Fibroblast of skin of right biceps (primary cell): ENCODE data around the gene EMB.
"Not testable (repeated sequence)": the region's sequence is repeated elsewhere in the genome, so short reads cannot be mapped to it uniquely, and the experiment has no call there.

Source experiments
- DNase-seq: peaks from one replicate; pipeline ENCODE4 v3.0.0-alpha.2; 2013

The EMB gene, protein sequence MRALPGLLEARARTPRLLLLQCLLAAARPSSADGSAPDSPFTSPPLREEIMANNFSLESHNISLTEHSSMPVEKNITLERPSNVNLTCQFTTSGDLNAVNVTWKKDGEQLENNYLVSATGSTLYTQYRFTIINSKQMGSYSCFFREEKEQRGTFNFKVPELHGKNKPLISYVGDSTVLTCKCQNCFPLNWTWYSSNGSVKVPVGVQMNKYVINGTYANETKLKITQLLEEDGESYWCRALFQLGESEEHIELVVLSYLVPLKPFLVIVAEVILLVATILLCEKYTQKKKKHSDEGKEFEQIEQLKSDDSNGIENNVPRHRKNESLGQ

DNA sequence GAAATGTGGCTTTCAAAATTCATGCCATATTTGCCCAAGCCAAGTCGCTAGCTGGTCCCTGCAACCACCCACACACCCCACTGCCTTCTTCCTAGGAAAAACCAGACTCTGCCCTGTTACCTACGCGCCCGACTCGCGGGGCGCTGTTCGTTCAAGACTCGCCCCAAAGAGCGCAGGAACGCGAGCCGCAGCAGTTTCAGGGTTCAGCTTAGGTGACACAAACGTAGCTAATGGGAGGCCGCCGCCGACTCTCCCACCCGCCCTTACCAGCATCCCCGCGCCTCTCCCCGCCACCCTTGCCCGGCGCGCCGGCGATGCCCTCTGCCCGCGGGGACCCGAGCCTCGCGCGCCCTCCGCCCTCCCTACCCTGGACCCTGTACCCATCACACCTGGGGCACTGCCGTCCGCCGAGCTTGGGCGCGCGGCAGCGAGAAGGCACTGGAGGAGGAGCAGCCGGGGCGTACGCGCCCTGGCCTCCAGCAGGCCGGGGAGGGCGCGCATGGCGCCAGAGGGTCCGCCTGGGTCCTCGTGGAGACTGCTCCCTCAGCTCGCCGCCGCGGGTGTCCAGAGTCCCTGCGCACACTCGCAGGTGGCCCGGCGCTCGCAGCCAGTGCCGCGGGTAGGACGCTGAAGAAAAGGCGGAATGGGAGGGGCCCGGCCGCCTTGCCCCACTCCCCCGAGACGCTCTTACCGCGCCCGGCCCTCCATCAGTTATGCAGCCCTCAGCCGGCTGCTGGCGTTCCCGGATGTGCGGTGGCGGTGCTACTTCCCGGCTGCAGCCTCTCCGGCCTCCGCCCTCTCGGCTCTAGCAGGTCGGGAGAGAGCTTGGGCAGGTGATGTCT lies at the start of gene EMB:
Gene EMB, minus strand, starts transcription at position 638 of the 842 bp plus-strand sequence. Its CDS starts 137 bp downstream, at position 501.
- DNase-seq = peak; percentile 32

DNA sequence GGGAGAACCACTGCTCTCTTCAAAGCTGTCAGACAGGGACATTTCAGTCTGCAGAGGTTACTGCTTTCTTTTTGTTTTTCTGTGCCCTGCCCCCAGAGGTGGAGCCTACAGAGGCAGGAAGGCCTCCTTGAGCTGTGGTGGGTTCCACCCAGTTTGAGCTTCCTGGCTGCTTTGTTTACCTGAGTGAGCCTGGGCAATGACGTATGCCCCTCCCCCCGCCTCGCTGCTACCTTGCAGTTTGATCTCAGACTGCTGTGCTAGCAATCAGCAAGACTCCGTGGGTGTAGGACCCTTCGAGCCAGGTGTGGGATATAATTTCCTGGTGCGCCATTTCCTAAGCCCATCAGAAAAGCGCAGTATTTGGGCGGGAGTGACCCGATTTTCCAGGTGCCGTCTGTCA lies 48.4 kb upstream of the EMB start:
- not testable (repeated sequence) for DNase-seq

DNA sequence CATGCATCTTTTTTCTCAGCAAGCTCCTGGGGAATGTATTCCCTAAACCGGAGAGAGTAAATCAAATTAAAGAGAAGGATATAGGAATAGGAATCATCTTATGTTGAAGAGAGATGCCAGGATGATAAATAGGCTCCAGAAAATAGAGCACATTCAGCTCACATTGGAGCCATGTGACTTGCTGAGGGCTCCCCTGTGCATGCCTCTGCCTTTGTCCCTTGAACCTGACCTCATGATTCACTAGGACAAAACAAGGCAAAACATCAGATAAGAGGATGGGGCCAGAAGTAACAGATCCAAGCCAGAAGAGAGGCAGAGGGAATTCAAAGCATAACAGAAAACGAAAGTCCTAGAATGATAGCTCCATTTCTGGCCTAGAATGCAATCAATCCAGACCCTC lies 37.7 kb upstream of the EMB start:
- DNase-seq = not testable (repeated sequence)

GRCh38 chr5:50476549-50476948 lies 35.5 kb upstream of the EMB start:
- DNase-seq = no peak

DNA sequence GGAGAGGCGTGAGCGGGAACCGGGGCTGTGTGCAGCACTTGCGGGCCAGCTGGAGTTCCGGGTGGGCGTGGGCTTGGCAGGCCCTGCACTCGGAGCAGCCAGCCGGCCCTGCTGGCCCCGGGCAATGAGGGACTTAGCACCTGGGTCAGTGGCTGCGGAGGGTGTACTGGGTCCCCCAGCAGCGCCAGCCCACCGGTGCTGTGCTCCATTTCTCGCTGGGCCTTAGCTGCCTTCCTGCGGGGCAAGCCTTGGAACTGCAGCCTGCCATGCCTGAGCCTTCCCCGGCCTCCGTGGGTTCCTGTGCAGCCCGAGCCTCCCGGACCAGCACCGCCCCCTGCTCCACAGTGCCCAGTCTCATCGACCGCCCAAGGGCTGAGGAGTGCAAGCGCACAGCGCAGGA lies 23.9 kb upstream of the EMB start:
- DNase-seq = not testable (repeated sequence)

DNA sequence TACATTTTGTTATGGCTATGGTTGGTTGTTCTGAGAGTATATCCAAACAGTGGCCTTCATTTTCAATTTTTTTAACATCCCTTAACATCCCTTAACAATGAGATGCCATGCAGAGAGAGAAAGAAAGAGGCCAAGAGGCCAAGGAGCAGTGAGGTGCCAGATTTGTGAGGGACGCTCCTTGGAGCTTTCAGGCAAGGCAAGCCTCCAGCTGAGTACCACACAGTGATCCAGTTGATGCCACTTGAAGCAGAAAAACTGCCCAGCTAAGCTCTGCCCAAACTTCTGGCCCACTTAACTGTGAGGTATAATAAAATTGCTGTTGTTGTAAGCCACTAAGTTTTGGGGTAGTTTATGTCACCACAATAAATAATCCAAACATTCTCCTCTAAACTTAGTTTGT lies 22.6 kb upstream of the EMB start:
- no peak for DNase-seq

- no peak for DNase-seq
Measured at GRCh38 chr5:50463047-50463446, 22.0 kb upstream of the EMB start.

DNA sequence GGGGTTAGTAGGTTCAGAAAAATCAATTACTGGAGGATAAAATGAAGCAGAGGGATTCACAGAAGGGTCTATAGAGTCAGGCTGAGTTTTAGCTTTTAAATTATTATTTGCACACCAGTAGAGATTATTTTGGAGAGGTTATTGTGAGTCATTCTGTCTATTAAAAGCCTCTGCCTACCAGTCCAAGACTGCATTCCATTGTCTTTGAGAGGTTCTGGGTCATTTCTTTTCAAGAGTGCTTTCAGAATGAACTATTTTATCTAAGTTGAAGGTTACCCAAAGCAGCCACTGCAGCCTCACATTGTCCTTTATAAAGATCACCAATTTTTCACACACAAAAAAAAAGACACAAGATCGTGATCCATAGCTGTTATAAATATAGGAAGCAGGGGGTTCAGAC lies 21.5 kb upstream of the EMB start:
- DNase-seq = not testable (repeated sequence)

DNA sequence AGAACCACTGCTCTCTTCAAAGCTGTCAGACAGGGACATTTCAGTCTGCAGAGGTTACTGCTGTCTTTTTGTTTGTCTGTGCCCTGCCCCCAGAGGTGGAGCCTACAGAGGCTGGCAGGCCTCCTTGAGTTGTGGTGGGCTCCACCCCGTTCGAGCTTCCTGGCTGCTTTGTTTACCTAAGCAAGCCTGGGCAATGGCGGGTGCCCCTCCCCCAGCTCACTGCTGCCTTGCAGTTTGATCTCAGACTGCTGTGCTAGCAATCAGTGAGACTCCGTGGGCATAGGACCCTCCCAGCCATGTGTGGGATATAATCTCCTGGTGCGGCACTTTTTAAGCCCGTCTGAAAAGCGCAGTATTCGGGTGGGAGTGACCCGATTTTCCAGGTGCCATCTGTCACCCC lies 17.3 kb upstream of the EMB start:
- DNase-seq = not testable (repeated sequence)

DNA sequence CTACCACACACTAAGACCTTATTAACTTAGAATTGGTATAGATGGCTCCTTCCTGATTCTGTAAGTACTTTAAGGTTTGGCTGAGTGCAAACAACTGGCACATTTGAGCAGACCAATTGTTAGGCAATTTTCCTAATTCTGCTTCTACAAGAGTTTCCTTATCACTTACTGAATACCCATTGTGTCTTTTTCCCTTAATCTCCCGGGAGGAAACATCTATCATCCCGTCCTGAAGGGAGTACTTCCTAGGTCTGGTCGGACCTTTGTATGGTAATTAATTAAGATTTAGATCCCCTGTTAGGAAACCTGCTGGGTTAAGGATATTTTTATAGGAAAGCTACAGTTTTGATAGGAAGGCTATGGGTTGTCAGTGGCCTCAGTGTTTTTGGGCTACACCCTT lies 8.2 kb upstream of the EMB start:
- DNase-seq = not testable (repeated sequence)

GRCh38 chr5:50447941-50448340 lies 6.9 kb upstream of the EMB start:
- no peak for DNase-seq

GRCh38 chr5:50447228-50447627 lies 6.1 kb upstream of the EMB start:
- DNase-seq = no peak

GRCh38 chr5:50445296-50445949 lies 4.3 kb upstream of the EMB start:
- DNase-seq = no peak

GRCh38 chr5:50442559-50443539 lies 1.8 kb upstream of the EMB start:
- DNase-seq = peak; percentile 6

DNA sequence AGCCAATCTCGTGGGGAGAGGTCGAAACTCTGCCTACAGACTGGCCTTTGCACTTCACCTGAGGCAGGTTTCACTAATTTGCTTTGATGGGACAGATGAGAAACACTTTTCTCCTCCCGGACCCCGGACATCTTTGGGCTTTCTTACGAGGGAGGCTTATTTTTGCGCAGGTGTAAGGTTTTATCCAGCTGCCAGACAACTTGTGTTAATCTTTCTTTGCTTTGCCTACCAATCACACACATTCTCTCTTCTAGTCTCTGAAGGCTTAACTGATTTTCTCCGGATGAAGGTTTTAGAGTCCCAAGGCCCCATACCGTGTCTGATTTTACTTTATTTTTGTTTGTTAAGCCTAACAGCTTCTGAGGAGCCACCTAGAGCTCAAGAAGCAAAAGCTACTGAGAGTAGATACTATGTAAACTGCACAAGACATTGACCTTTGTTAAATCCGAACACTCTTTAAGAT lies 436 bp upstream of the EMB start:
- DNase-seq = no peak

- no peak for DNase-seq
Measured at GRCh38 chr5:50439221-50439620, 1.9 kb downstream of the EMB start.

- not testable (repeated sequence) for DNase-seq
Measured at GRCh38 chr5:50438060-50438459, 3.0 kb downstream of the EMB start.

- no peak for DNase-seq
Measured at GRCh38 chr5:50435168-50435567, 5.9 kb downstream of the EMB start.

DNA sequence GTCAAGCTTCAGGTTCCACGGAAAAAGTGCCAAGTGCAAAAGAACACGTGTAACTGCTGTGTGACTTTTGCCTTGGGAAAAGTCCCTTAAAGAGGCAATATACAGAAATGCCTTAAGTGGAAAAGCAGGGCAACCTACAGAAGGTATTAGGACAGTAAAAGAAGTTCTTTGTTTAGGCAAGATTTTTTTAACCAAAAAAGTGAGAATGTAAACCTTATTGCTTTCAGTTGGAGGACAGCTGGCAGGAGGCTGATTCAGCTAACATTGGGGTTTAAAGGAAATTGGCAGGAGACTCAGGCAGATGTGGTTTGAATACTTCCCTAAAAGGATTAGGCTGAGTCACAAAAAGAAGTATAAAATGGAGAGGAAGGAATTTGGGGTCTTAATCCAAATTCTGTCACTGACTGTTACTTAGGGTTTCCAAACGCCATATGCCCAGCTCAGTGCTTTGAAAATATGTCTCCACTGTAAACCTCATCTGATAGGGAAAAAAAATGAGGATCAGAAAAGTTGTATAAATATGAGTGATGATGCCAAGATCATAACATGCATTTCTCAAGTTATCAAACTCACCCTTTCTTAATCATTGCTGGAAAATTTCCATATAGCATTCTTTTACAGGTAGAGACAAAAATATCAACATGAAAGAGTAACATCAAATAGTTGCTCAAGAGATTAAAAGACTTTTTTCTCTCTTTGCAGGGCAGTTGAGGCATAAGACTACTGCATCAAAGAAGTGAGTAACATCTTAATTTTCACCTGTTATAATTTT lies 9.8 kb downstream of the EMB start:
- DNase-seq = peak; percentile 9

- not testable (repeated sequence) for DNase-seq
Measured at GRCh38 chr5:50423100-50423799, 17.8 kb downstream of the EMB start.
